ENCODE data around the gene SERAC1. TPM values are rescaled to one million over a fixed set of nuclear protein-coding genes. Genes with fewer than 3 reads are reported as not detected.

Gene SERAC1
- total RNA-seq, 3 donors from 2014 or later (not counting 1 experiment from before 2014, with no cell fraction given), result 2.1 to 3.0 (median 2.3) TPM

DNA sequence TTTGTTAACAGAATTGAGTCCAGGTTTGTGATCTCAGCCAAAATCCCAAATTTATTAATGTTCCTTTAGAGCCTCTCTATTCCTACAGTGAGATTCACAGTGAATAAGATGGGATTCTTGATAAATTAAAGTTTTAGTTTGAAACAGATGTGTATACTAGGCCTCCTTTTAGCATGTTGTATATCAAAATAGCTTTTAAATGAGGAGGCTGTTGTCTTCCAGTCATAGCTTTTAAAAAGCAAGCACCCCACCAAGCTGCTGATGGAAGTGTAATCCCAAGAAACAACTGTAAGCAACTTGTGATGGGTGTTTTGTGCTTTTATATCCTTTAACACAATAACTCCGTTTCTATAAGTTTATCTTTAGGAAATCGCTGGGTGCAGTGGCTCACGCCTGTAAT, 7.0 kb upstream of the SERAC1 start:
- peaks cover 16 to 23% of the 10 kb centered on the region in 2 donors for H3K4me1 Mint-ChIP-seq

DNA sequence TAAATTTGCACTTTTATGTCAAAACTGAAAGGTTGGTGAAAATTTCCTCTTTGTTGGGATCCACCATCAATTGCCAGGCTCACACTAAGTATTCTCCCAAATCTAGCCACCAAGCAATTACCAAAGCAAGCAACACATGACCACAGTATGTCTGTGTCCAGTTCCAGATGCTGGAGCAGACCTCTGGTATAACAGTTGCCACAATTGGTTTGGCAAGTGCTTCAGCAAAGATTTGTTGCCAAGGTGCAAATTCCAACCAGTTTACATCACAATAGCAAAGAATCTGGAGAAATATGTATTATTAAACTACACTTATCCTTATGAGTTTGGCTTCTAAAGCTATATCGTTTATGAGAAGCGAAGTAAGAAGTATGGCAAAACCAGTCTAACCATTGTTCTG, 6.5 kb upstream of the SERAC1 start:
- no peaks in the 10 kb centered on the region for H3K27me3 Mint-ChIP-seq (ENCODE audit: low read depth in 2 of 2)
- 100% methylated on average over 2 of the region's 2 CpGs for WGBS (ENCODE audit: insufficient coverage)
- no peak overlapping the region for H3K27ac Mint-ChIP-seq
- H3K9me3 ChIP-seq (ENCODE audit: control insufficient read depth, insufficient read depth, low read length), result no peaks in the 10 kb centered on the region
- peaks cover 13 to 18% of the 10 kb centered on the region in 2 donors for H3K4me1 Mint-ChIP-seq
- H3K27ac ChIP-seq (ENCODE audit: low read length), result no peak overlapping the region
- no peaks in the 10 kb centered on the region for H3K4me1 ChIP-seq (ENCODE audit: control insufficient read depth, insufficient read depth, low read length)
- TF ChIP-seq, protein P1, sequence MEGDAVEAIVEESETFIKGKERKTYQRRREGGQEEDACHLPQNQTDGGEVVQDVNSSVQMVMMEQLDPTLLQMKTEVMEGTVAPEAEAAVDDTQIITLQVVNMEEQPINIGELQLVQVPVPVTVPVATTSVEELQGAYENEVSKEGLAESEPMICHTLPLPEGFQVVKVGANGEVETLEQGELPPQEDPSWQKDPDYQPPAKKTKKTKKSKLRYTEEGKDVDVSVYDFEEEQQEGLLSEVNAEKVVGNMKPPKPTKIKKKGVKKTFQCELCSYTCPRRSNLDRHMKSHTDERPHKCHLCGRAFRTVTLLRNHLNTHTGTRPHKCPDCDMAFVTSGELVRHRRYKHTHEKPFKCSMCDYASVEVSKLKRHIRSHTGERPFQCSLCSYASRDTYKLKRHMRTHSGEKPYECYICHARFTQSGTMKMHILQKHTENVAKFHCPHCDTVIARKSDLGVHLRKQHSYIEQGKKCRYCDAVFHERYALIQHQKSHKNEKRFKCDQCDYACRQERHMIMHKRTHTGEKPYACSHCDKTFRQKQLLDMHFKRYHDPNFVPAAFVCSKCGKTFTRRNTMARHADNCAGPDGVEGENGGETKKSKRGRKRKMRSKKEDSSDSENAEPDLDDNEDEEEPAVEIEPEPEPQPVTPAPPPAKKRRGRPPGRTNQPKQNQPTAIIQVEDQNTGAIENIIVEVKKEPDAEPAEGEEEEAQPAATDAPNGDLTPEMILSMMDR (IDR thresholded peaks at IDR 0.05), result no peak
- ATAC-seq, result no peak
- intact Hi-C loops (cut with micrococcal nuclease), result no loop called here
- no peaks in the 10 kb centered on the region for H3K9me3 Mint-ChIP-seq
- no peak for DNase-seq
- no peak overlapping the region for H3K4me3 Mint-ChIP-seq
- no peak overlapping the region for H3K4me3 ChIP-seq (ENCODE audit: low read length)
- no peaks in the 10 kb centered on the region for H3K36me3 Mint-ChIP-seq
- no peaks in the 10 kb centered on the region for H3K27me3 ChIP-seq (ENCODE audit: control insufficient read depth, insufficient read depth, low read length)
- no peaks in the 10 kb centered on the region for H3K36me3 ChIP-seq (ENCODE audit: control insufficient read depth, insufficient read depth, low read length)

More for the DNA sequence above, 7.0 kb upstream of the SERAC1 start:
- Mint-ChIP-seq H3K9me3 (no peaks in the 10 kb centered on the region), H3K36me3 (no peaks in the 10 kb centered on the region), H3K27ac (no peak overlapping the region), H3K27me3 (ENCODE audit: low read depth in 2 of 2) (no peaks in the 10 kb centered on the region), H3K4me3 (no peak overlapping the region)
- Histone ChIP-seq H3K4me1 (ENCODE audit: control insufficient read depth, insufficient read depth, low read length) (no peaks in the 10 kb centered on the region), H3K4me3 (ENCODE audit: low read length) (no peak overlapping the region), H3K9me3 (ENCODE audit: control insufficient read depth, insufficient read depth, low read length) (no peaks in the 10 kb centered on the region), H3K27ac (ENCODE audit: low read length) (no peak overlapping the region), H3K27me3 (ENCODE audit: control insufficient read depth, insufficient read depth, low read length) (no peaks in the 10 kb centered on the region), H3K36me3 (ENCODE audit: control insufficient read depth, insufficient read depth, low read length) (no peaks in the 10 kb centered on the region)
- ATAC-seq (no peak), DNase-seq (no peak)
- 93% methylated on average over 2 of the region's 3 CpGs for WGBS (ENCODE audit: insufficient coverage)
- TF ChIP-seq, protein P1 (IDR thresholded peaks at IDR 0.05), result no peak
- intact Hi-C loops (cut with micrococcal nuclease), result no loop called here

DNA sequence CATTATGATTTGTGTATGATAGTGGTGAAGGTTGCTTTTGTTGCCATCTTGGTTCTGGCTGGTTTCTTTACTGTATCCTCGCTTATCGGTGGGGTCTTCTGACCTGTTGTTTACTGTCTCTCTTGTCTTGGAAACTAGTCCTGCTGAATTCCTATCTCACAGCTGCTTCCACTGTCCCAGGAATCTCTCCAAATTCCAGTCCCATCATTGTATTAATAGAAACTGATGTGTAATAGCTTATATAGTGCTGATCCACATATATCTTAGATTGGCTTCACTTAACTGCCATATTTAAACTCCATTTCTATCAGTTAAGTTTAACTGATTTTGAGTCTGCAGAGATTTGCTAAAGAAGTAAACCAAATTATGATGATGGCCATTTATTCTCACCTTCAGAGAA, 6.0 kb upstream of the SERAC1 start:
- Histone ChIP-seq H3K4me1 (ENCODE audit: control insufficient read depth, insufficient read depth, low read length) (peaks cover under 1% of the 10 kb centered on the region), H3K36me3 (ENCODE audit: control insufficient read depth, insufficient read depth, low read length) (no peaks in the 10 kb centered on the region), H3K27me3 (ENCODE audit: control insufficient read depth, insufficient read depth, low read length) (no peaks in the 10 kb centered on the region), H3K27ac (ENCODE audit: low read length) (no peak overlapping the region), H3K9me3 (ENCODE audit: control insufficient read depth, insufficient read depth, low read length) (no peaks in the 10 kb centered on the region), H3K4me3 (ENCODE audit: low read length) (no peak overlapping the region)
- Mint-ChIP-seq H3K4me1 (peaks cover 8 to 14% of the 10 kb centered on the region in 2 donors), H3K27ac (no peak overlapping the region), H3K27me3 (ENCODE audit: low read depth in 2 of 2) (no peaks in the 10 kb centered on the region), H3K9me3 (no peaks in the 10 kb centered on the region), H3K36me3 (no peaks in the 10 kb centered on the region), H3K4me3 (no peak overlapping the region)
- DNase-seq (no peak), ATAC-seq (no peak)
- 95% methylated on average over 2 of the region's 2 CpGs for WGBS (ENCODE audit: insufficient coverage)
- TF ChIP-seq, protein P1 (IDR thresholded peaks at IDR 0.05), result no peak
- intact Hi-C loops (cut with micrococcal nuclease), result no loop called here

DNA sequence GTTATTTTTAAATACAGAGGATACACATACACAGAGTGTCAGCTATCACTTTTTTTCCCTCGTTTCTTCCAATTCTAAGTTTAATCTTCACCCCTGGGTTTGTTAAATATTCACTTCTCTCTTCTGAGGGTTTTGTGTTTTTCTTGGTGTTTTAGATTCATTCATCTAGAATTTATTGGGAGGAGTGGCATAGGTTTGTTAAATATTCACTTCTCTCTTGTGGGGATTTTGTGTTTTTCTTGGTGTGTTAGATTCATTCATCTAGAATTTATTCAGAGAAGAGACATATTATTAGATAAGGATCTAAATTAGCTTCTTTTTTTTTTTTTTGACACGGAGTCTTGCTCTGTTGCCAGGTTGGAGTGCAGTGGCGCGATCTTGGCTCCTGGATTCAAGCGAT, 3.9 kb upstream of the SERAC1 start:
- Histone ChIP-seq H3K36me3 (ENCODE audit: control insufficient read depth, insufficient read depth, low read length) (no peaks in the 10 kb centered on the region), H3K9me3 (ENCODE audit: control insufficient read depth, insufficient read depth, low read length) (no peaks in the 10 kb centered on the region), H3K4me1 (ENCODE audit: control insufficient read depth, insufficient read depth, low read length) (peaks cover 14% of the 10 kb centered on the region), H3K27ac (ENCODE audit: low read length) (no peak overlapping the region), H3K4me3 (ENCODE audit: low read length) (no peak overlapping the region), H3K27me3 (ENCODE audit: control insufficient read depth, insufficient read depth, low read length) (no peaks in the 10 kb centered on the region)
- no peaks in the 10 kb centered on the region for H3K36me3 Mint-ChIP-seq
- no peak overlapping the region for H3K4me3 Mint-ChIP-seq
- no peak overlapping the region for H3K27ac Mint-ChIP-seq
- 100% methylated on average over 4 of the region's 5 CpGs for WGBS (ENCODE audit: insufficient coverage)
- H3K9me3 Mint-ChIP-seq, result no peaks in the 10 kb centered on the region
- DNase-seq (no peak), ATAC-seq (no peak)
- peaks cover 6 to 8% of the 10 kb centered on the region in 2 donors for H3K4me1 Mint-ChIP-seq
- H3K27me3 Mint-ChIP-seq (ENCODE audit: low read depth in 2 of 2), result no peaks in the 10 kb centered on the region
- TF ChIP-seq, protein P1 (IDR thresholded peaks at IDR 0.05), result no peak
- intact Hi-C loops (cut with micrococcal nuclease), result no loop called here
